ENCODE results near the gene B3GAT2.

Gene B3GAT2

DNA sequence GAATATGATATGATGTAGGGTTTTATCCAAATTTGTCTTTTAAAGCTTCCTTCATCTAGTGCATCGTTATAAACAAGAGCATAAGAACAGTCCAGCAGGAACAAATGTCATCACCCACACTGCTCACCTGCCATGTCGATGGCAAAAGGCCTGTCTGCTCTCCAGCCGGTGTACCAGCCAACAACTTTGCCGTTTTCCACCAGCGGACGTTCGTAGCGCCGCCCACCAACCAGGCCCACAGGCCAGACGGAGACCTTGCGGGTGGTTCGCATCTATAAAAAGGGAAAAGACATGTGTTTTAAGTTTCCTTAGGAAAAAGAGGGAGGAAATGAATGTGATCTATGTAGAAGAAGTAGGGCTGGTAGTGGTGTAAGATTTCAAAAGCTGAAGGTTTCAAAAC, 62.9 kb downstream of the B3GAT2 start:
- no peak for DNase-seq (ENCODE audit: low read depth)

GRCh38 chr6:70889270-70889669, 67.6 kb downstream of the B3GAT2 start:
- no peak for DNase-seq (ENCODE audit: low read depth)

GRCh38 chr6:70886661-70887060, 70.2 kb downstream of the B3GAT2 start:
- DNase-seq (ENCODE audit: low read depth): no peak

- DNase-seq (ENCODE audit: low read depth): no peak
Observed at GRCh38 chr6:70886071-70886470, 70.8 kb downstream of the B3GAT2 start.

DNA sequence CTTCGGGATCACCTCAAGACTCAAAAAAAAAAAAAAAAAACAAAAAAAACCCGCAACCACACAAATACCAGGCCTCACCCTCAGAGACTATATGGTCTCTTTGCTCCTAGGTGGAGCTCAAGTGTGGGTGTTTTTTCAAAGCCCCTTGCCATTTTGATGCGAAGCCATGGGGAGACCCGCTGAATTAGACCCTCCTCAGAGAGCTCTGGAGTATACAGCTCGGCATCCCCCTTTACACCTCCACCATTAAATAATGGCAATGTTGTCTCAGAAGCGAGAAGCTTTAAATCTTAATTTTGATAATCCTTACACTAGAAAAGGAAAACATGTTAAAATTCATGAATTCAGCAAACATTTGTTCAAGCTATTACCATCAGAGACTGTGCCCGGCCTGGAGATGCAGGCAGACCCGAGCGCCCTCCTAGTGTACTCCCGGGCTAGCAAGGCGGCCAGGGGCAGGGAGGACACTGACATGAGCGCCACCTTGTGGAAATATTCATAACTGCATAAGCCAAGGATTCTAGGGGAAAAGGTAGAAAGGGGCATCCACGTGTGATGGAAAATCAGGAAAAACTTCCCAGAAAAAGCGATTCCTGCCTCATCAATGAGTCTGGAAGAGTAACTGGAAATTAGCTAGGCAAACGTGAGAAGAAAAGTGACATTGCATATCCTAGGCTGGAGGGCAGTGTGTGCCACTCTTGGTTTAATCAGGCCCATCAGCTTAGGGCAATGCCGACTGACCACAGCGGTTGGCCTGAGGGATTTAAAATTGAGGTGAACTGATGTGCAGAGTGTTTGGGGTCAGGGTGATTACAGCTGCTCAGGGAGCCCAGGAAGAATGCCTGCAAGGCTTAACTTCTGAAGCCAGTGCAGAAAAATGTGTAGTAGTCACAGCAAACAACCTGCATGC, 72.5 kb downstream of the B3GAT2 start:
- peak; percentile 25 for DNase-seq (ENCODE audit: low read depth)

- no peak for DNase-seq (ENCODE audit: low read depth)
Observed at GRCh38 chr6:70879496-70879895, 77.4 kb downstream of the B3GAT2 start.

- no peak for DNase-seq (ENCODE audit: low read depth)
Observed at GRCh38 chr6:70874181-70874913, 82.5 kb downstream of the B3GAT2 start.

DNA sequence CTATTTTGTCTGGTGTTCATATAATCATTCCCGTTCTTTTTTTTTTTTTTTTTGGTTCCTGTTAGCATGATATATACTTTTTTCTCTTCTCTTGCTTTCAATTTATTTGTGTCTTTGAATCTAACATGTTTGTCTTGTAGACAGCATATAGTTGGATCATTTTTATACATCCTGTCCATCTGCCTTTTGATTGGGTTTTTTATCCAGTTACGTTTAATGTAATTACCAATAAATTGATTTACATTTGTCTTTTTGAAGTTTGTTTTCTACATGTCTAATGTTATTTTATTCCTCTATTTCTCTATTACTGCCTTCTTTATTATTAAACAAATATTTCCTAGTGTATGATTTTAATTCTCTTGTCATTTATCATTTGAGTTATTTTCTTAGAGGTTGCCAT, 84.4 kb downstream of the B3GAT2 start:
- DNase-seq (ENCODE audit: low read depth): no peak

GRCh38 chr6:70864401-70864800, 92.5 kb downstream of the B3GAT2 start:
- no peak for DNase-seq (ENCODE audit: low read depth)

DNA sequence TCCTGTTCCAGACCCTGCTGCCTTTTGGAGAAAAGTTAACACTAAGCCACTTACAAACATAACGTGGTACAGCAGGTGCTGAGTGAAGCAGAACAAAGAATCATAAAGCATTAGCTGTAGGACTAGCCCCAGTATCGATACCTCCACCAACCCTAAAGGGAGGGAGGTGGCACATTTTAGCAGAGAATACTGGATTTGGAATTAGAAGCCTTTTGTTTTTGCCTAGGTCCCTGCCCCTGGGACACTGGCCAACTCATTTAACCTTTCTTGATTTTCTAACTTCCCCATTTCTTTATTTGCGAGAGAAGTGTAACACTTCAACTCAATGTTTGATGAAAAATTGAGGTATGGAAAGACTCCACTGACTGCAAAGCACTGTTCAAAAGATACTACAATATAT, 93.5 kb downstream of the B3GAT2 start:
- no peak for DNase-seq (ENCODE audit: low read depth)

DNA sequence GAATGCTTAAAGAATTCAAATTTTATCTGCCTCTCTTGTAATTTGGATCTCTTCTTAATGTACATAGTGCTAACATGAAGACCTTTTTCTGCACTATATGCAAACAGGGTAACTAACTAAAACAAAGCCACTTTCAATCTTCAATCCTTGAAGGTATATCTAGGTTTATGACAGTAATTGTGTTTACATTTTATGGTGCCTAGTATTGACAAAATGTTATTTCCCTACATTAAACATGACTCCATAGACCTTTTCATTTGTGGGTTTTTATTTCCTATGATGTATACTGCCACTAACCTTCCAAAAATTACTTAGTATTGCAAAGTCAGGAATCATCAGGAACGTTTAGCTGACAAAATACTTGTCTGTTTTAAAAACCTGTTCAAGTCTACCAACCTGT, 95.9 kb downstream of the B3GAT2 start:
- no peak for DNase-seq (ENCODE audit: low read depth)

GRCh38 chr6:70860045-70860444, 96.8 kb downstream of the B3GAT2 start:
- no peak for DNase-seq (ENCODE audit: low read depth)

DNA sequence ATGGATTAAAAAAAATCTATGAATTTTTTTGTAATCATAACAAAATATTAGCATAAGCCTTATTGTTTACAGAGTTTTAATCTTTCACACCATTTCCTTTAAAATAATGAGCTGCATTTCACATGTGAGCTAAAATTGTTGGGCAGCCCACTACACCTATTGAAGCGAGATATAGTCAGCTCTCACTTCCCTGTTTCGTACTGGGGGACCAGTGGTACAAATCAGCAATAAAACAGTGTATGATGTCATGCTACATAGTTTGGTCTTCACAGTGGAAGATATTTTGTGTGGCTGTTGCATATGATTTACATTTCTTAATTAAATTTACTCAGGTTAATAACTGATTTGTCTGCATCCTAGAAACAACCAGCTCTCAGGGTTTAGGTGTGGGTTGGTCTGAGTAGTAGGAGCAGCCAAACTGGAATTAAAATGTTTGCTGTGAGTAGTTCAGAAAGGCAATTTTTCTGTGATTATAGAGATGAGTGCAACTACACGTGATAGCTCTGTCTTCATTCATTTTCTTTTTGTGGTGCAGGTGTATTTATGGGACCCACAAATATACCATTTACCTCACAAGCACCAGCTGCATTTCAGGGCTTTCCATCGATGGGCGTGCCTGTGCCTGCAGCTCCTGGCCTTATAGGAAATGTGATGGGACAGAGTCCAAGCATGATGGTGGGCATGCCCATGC, 99.3 kb downstream of the B3GAT2 start:
- DNase-seq (ENCODE audit: low read depth): no peak

DNA sequence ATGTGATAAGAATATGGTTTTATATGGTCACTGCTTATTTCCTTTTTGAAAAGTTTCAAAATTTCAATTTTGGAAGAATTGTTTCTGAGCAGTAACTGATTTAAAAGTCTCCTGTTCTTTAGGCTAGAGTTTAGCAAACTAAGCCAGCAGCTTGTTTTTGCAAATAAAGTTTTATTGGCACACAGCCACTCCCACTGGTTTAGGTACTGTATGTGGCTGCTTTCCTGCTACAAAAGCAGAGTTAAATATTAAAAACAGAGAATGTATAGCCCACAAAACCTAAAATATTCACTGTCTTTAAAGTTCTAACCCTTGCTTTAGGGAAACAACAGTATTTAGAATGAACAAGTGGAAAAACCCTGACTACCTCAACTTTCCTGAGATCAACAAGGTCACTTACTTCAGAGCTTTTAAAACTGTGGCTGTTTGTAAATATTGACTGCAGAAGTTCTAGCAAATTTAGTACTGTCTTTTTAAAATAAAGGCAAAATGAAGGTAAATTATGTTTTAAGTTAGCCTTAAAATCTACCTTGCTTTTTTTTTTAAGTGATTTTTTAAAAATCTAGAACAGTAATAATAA, 104.1 kb downstream of the B3GAT2 start:
- DNase-seq (ENCODE audit: low read depth): no peak

- no peak for DNase-seq (ENCODE audit: low read depth)
Observed at GRCh38 chr6:70849348-70850069, 107.4 kb downstream of the B3GAT2 start.

DNA sequence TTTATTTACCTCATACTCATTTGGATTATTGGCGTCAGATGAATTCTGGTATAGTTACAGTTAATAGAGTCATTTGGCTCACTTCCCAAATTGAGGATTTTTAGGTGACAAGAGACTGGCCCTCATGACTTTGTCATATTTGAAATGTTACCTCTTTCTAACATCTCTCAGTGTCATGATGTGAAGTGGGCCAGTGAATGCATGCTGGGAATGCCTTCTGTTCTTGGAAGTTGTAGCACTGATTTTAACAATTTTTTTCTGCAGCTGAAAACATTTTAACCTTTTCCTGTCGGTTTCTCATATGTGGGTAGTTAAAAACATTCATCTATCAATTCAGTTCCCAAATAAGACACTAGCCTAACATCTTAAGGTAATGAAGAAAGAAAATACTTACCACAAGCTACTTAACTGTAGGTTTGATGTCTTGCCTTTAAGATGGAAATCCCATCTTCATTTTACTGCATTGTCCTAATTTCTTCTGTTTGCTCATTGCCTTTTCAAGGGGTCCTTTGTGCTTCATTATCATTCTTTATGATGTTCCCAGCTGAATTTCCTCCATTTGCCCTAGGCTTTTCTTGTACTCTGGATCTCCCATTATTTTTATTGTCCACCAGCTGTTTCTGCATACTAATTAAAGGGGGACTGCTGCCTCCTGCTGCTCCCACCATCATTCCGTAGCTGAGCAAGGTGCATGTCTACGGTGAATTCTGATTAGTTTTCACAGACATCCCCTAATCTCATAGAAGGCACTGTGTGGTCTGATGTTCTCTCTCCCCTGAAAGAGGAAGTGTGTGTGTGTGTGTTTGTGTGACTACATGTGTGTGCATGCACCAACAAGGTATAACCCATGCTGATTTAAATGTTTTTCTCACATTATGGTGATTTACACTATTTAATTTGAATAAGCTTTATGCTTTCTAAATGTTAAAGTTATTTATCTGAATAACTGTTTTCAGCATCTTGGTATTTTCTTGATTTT, 109.5 kb downstream of the B3GAT2 start:
- no peak for DNase-seq (ENCODE audit: low read depth)

GRCh38 chr6:70846207-70846835, 110.5 kb downstream of the B3GAT2 start:
- DNase-seq (ENCODE audit: low read depth): no peak

- DNase-seq (ENCODE audit: low read depth): no peak
Observed at GRCh38 chr6:70844301-70844700, 112.6 kb downstream of the B3GAT2 start.

GRCh38 chr6:70843328-70843918, 113.4 kb downstream of the B3GAT2 start:
- no peak for DNase-seq (ENCODE audit: low read depth)

DNA sequence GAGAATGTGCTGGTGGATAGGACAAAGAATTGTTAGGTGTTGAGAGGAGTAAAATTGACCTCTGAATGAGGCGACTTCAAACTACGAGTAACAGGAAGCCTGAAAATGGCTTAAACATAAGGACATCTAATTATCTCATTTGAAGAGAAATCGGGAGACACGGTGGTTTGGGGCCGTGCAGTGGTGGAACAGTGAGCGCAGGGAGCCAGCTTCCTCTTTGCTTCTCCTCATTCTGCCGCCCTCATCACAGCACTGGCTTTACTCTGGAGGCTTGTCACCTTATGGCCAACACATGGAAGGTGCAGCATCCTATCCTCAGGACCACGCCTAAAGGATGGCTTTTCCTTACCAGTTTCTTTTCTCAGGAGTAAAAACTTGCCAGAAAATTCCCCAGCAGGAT, 114.3 kb downstream of the B3GAT2 start:
- no peak for DNase-seq (ENCODE audit: low read depth)
